GM19397 (cell line): ENCODE results near the gene SLC25A51.
"Not testable (repeated sequence)": the region's sequence is repeated elsewhere in the genome, so short reads cannot be mapped to it uniquely, and the experiment has no call there.

ENCODE experiments used
- ATAC-seq: cut with Tn5 transposase; IDR thresholded peaks from one replicate; pipeline ENCODE4 v1.9.1; 2021; ENCODE audit warnings: mild to moderate bottlenecking, moderate library complexity; ENCODE audit not compliant: unreplicated experiment

Gene SLC25A51

GRCh38 chr9:37906312-37907239 is 2.6 kb upstream of the SLC25A51 start:
- no peak for ATAC-seq

- ATAC-seq = no peak
Observed at GRCh38 chr9:37905776-37906175, 1.8 kb upstream of the SLC25A51 start.

GRCh38 chr9:37905131-37905505 is 1.2 kb upstream of the SLC25A51 start:
- no peak for ATAC-seq

GRCh38 chr9:37904445-37905130 is 661 bp upstream of the SLC25A51 start:
- ATAC-seq = no peak

GRCh38 chr9:37902796-37903646 is 906 bp downstream of the SLC25A51 start:
- ATAC-seq = no peak

GRCh38 chr9:37902131-37902530 is 1.8 kb downstream of the SLC25A51 start:
- ATAC-seq = no peak

GRCh38 chr9:37899041-37899440 is 4.9 kb downstream of the SLC25A51 start:
- no peak for ATAC-seq

- no peak for ATAC-seq
Observed at GRCh38 chr9:37897665-37898064, 6.3 kb downstream of the SLC25A51 start.

- ATAC-seq = no peak
Observed at GRCh38 chr9:37892063-37892462, 11.9 kb downstream of the SLC25A51 start.

GRCh38 chr9:37891042-37891441 is 12.9 kb downstream of the SLC25A51 start:
- ATAC-seq = not testable (repeated sequence)

GRCh38 chr9:37889536-37889935 is 14.4 kb downstream of the SLC25A51 start:
- ATAC-seq = no peak

GRCh38 chr9:37887977-37888583 is 15.8 kb downstream of the SLC25A51 start:
- ATAC-seq = not testable (repeated sequence)

GRCh38 chr9:37880916-37881479 is 22.9 kb downstream of the SLC25A51 start:
- no peak for ATAC-seq

GRCh38 chr9:37876376-37876775 is 27.6 kb downstream of the SLC25A51 start:
- ATAC-seq = no peak

- no peak for ATAC-seq
Observed at GRCh38 chr9:37873955-37874354, 30.0 kb downstream of the SLC25A51 start.

- no peak for ATAC-seq
Observed at GRCh38 chr9:37870799-37871176, 33.1 kb downstream of the SLC25A51 start.

GRCh38 chr9:37870081-37870798 is 33.7 kb downstream of the SLC25A51 start:
- no peak for ATAC-seq

GRCh38 chr9:37862530-37862929 is 41.4 kb downstream of the SLC25A51 start:
- ATAC-seq = no peak

GRCh38 chr9:37859043-37859442 is 44.9 kb downstream of the SLC25A51 start:
- no peak for ATAC-seq

GRCh38 chr9:37856551-37856950 is 47.4 kb downstream of the SLC25A51 start:
- ATAC-seq = no peak
